Fibroblast of peridontal ligament (primary cell): ENCODE data around the gene ATXN1.
"Not testable (repeated sequence)": the region's sequence is repeated elsewhere in the genome, so short reads cannot be mapped to it uniquely, and the experiment has no call there.

Source experiments
- DNase-seq: peaks from one replicate; pipeline ENCODE4 v3.0.0-alpha.2; 2010; ENCODE audit errors: extremely low read depth

Gene ATXN1

DNA sequence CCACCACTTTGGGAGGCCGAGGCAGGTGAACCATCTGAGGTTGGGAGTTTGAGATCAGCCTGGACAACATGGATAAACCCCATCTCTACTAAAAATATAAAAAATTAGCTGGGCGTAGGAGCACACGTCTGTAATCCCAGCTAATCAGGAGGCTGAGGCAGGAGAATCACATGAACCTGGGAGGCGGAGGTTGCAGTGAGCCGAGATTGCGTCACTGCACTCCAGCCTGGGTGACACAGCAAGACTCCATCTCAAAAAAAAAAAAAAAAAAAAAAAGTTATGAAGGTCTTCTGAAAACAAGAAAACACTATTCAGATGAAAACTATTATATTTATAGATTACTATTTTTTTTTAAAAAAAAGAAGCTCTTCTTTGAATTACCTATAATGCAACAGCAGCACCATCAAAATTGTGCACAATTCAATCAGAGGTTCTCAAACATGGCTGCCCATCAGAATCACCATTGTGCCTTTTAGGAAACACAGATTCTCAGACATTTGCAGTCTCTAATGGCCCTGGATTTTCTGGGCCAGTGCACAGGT lies 370.3 kb downstream of the ATXN1 start:
- DNase-seq = not testable (repeated sequence)

- no peak for DNase-seq
These were observed 371.6 kb downstream of the ATXN1 start for GRCh38 chr6:16389642-16390041.

DNA sequence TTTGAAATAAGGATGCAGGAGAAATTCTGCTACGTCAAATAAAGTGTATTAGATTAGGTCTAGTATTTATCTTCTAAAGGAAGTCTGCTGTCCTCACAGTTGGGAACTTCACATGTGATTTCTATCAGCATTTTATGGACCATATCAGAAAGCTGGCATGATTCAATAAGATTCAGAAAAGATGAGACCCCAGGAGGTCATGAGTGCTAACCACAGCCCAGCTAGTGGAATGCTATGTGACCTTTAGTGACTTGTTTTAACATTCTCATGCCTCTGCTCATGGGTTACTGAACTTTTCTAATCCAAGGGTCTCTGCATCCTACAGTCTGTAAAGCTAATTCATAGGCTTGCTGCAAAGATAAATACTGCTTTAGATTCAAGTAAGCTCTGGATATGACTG lies 372.8 kb downstream of the ATXN1 start:
- DNase-seq = peak; percentile 79

- no peak for DNase-seq
These were observed 375.2 kb downstream of the ATXN1 start for GRCh38 chr6:16386057-16386456.

GRCh38 chr6:16383607-16384206 lies 377.6 kb downstream of the ATXN1 start:
- no peak for DNase-seq

DNA sequence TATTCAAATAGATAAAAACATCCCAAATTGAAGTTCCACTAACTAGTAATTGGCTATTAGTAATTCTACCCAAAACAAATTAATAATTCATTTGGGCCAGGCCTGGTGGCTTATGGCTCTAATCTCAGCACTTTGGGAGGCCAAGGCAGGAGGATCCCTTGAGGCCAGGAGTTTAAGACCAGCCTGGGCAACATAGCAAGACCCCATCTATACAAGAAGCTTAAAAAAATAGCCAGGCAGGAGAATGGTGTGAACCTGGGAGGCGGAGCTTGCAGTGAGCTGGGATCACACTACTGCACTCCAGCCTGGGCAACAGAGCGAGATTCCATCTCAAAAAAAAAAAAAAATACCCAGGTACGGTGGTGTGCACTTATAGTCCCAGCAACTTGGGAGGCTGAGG lies 379.3 kb downstream of the ATXN1 start:
- not testable (repeated sequence) for DNase-seq

DNA sequence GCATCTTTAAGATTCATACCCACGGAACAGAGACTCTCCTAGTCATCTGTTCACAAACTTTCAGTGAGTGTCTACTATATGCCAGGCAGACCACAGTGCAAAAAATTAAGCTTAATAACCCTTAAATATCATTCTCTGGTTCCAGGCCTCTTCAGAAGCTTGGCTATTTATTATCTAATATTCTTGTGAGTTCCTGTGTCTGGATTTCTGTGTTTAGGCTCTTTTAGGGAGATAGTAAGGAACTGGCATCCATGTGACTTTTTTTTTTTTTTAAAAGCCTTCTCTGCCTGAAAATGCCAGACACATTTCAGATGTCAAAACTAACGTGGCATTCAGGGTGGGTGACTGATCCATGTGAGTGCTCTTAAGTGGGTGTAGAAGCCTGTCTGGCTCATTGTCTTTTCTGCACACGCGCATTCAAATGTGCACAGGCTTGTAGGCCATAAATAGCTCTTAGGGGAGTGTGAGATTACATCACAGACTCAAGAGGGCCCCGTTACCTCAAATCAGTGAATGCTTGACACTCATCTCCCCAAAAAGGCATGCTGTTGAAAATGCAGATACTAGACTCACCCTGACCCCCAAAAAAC lies 380.9 kb downstream of the ATXN1 start:
- DNase-seq = no peak

DNA sequence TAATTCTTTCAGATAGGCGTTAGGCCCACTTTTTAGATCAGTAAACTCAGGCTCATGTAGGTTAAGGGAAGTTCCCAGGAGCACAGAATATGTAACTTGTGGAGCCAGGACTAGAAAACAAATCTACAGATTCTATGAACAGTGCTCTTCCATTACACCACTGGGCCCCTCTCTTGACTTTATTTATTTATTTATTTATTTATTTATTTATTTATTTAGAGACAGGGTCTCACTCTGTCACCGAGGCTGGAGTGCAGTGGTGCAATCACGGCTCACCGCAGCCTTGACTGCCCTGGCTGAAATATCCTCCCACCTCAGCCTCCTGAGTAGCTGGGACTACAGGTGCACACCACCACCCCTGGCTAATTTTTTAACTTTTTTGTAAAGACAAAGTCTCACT lies 382.9 kb downstream of the ATXN1 start:
- not testable (repeated sequence) for DNase-seq

GRCh38 chr6:16377470-16377869 lies 383.8 kb downstream of the ATXN1 start:
- no peak for DNase-seq

DNA sequence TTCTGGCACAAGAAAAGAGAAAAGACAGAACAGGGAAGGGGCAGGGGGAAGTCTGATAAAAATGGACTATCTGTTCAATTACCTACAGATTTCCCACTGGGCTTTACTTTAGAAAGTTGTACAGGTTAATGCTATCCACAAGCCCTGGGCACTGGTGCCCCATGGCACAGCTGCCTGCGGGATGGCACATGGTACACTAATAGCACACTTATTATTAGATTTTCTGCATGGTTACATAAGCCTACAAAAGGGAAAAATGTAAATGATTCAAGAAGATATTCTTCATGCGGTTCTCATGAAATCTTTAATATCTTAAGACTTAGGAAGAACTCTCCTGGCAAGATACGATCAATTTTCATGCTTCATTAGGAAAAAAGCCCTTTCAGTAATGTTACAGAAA lies 385.4 kb downstream of the ATXN1 start:
- no peak for DNase-seq

DNA sequence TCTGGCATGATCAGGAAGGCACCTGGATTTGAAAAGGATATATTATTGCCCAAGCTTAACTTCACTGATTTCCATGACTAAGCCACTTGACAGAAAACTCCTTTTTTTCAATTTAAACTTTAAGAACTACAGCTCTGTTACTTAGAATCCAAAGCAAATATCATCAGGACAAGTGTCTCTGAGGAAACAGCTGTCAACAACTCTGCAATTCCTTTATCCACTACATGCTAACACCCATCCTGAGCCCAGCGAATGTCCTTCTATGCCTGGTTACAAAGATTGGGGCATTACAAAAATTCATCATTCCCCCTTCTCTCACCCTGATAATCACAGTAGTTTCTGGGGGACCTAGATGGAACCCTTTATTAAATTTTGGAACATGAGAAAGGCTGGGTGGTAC lies 386.1 kb downstream of the ATXN1 start:
- no peak for DNase-seq

GRCh38 chr6:16374461-16375200 lies 386.6 kb downstream of the ATXN1 start:
- no peak for DNase-seq

DNA sequence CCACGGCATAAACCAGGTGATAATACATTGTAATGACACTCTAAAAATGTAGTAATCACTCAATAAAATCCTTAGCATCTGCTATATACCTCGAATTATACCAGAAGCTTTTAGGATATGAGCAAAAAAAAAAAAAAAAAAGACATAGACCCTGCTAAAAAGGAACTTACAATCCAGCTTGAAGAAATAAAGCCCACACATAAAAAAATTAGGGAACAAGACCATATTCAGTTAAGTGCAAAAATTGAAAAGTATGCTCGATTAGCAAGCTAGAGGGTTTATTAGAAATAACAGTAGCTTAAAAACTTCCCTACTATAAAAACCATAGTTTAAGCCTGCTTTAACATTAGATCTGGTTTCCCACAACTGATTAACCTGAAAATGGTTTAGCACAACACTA lies 387.2 kb downstream of the ATXN1 start:
- no peak for DNase-seq

- DNase-seq = no peak
These were observed 389.1 kb downstream of the ATXN1 start for GRCh38 chr6:16372029-16372776.

DNA sequence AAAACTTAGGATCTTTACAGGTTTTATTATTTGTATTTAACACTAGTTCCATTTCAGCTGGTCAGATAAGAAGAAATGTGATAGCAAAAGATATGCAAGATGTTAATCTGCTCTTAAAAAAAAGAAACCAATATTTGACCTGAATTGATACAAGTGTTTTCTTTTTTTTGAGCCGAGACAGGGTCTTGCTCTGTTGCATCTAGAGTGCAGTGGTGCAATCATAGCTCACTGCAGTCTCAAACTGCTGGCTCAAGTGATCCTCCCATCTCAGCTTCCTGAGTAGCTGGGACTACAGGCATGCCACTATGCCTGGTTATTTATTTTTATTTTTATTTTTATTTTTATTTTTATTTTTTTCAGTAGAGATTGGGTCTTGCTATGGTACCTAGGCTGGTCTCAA lies 389.9 kb downstream of the ATXN1 start:
- DNase-seq = no peak

- no peak for DNase-seq
These were observed 390.3 kb downstream of the ATXN1 start for GRCh38 chr6:16370943-16371342.

- DNase-seq = no peak
These were observed 391.3 kb downstream of the ATXN1 start for GRCh38 chr6:16369989-16370388.

- DNase-seq = no peak
These were observed 392.0 kb downstream of the ATXN1 start for GRCh38 chr6:16369140-16369745.

DNA sequence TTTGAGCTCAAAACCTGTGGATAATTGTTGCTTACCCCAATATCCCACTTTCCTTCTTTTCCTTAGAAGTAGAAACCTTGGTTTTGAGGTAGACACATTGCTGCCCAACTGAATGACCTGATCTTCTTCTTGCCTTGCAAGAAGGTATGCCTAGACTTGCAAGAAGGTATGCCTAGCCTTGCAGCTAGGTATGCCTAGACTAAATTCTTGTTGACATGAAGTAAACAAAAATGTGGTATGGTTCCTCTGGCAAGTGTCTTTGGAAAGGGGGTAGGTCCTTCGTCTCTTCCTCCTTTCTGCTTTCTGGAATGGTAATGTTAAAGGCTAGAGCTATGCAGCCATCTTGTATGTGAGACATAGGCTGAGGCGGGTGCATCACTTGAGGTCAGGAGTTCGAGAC lies 393.7 kb downstream of the ATXN1 start:
- DNase-seq = no peak

GRCh38 chr6:16363749-16364148 lies 397.5 kb downstream of the ATXN1 start:
- no peak for DNase-seq

GRCh38 chr6:16362819-16363589 lies 398.3 kb downstream of the ATXN1 start:
- DNase-seq = no peak
